Brain microvascular endothelial cell (primary cell): ENCODE results near the gene TIGD3.
"Not testable (repeated sequence)": the region's sequence is repeated elsewhere in the genome, so short reads cannot be mapped to it uniquely, and the experiment has no call there.

ENCODE experiments used
- DNase-seq: peaks from one replicate; pipeline ENCODE4 v3.0.0-alpha.2; 2020
- H3K27ac ChIP-seq: fragments of 250-450 bp; sonication (Bioruptor Pico); 2 replicates; pipeline ENCODE4 v1.5.1; 2020; ENCODE audit warnings: mild to moderate bottlenecking, moderate library complexity
- H3K27me3 ChIP-seq: fragments of 250-450 bp; sonication (Bioruptor Pico); replicated peaks from 2 replicates; pipeline ENCODE4 v1.5.1; 2020; ENCODE audit warnings: mild to moderate bottlenecking
- H3K36me3 ChIP-seq: fragments of 250-450 bp; sonication (Bioruptor Pico); replicated peaks from 2 replicates; pipeline ENCODE4 v1.5.1; 2020; ENCODE audit warnings: mild to moderate bottlenecking
- H3K4me3 ChIP-seq: 2 replicates; pipeline ENCODE4 v1.5.1; 2011; ENCODE audit warnings: low read depth, mild to moderate bottlenecking, control low read depth, low read length, moderate library complexity
- CTCF ChIP-seq: IDR thresholded peaks from 2 replicates; pipeline ENCODE4 v1.5.1; 2011; ENCODE audit warnings: low read depth, mild to moderate bottlenecking, moderate library complexity, low read length, control low read depth, inconsistent platforms; ENCODE audit errors: missing control alignments
- in situ Hi-C: cut with HindIII; loops from 2 replicates; pipeline ENCODE4 v1.10.0; 2017; ENCODE audit warnings: low sequenced_read_pairs, low pct_ligation_motif_present

The TIGD3 gene

GRCh38 chr11:65329944-65330403, 24.6 kb upstream of the TIGD3 start:
- peak; percentile 93 for DNase-seq
- H3K27ac ChIP-seq: no peak overlapping the region
- H3K36me3 ChIP-seq: no peaks in the 10 kb centered on the region
- in situ Hi-C loops: no loop called here
- TF ChIP-seq CTCF: peak; percentile 80
- no peak overlapping the region for H3K4me3 ChIP-seq
- no peaks in the 10 kb centered on the region for H3K27me3 ChIP-seq

GRCh38 chr11:65330544-65330943, 24.0 kb upstream of the TIGD3 start:
- DNase-seq: no peak
- H3K4me3 ChIP-seq: no peak overlapping the region
- H3K36me3 ChIP-seq: no peaks in the 10 kb centered on the region
- no peak overlapping the region for H3K27ac ChIP-seq
- TF ChIP-seq CTCF: no peak
- in situ Hi-C loops: no loop called here
- H3K27me3 ChIP-seq: no peaks in the 10 kb centered on the region

GRCh38 chr11:65332591-65332990, 22.0 kb upstream of the TIGD3 start:
- H3K36me3 ChIP-seq, H3K27ac ChIP-seq, DNase-seq, H3K27me3 ChIP-seq, H3K4me3 ChIP-seq, in situ Hi-C loops: not testable (repeated sequence)

GRCh38 chr11:65334696-65335295, 19.8 kb upstream of the TIGD3 start:
- peak overlapping the region; percentile 93 for H3K4me3 ChIP-seq
- no peaks in the 10 kb centered on the region for H3K36me3 ChIP-seq
- no peak for TF ChIP-seq CTCF
- no peaks in the 10 kb centered on the region for H3K27me3 ChIP-seq
- DNase-seq: no peak
- H3K27ac ChIP-seq: peak overlapping the region; percentile 81
- in situ Hi-C loops: no loop called here

- no peak overlapping the region for H3K27ac ChIP-seq
- no peak for TF ChIP-seq CTCF
- no peak overlapping the region for H3K4me3 ChIP-seq
- peaks cover 26% of the 10 kb centered on the region for H3K36me3 ChIP-seq
- no peaks in the 10 kb centered on the region for H3K27me3 ChIP-seq
- DNase-seq: no peak
- in situ Hi-C loops: no loop called here
Measured at GRCh38 chr11:65338676-65339075, 15.9 kb upstream of the TIGD3 start.

GRCh38 chr11:65340226-65340625, 14.3 kb upstream of the TIGD3 start:
- no peak overlapping the region for H3K27ac ChIP-seq
- peaks cover 37% of the 10 kb centered on the region for H3K36me3 ChIP-seq
- H3K27me3 ChIP-seq: no peaks in the 10 kb centered on the region
- TF ChIP-seq CTCF: no peak
- in situ Hi-C loops: no loop called here
- no peak for DNase-seq
- H3K4me3 ChIP-seq: no peak overlapping the region
